GM23338 (cell line): ENCODE data around the gene CLDN16. TPM values are rescaled to one million over a fixed set of nuclear protein-coding genes. Genes with fewer than 3 reads are reported as not detected.

ENCODE experiments used
- ATAC-seq: fragments of 200-7000 bp; cut with Tn5 transposase; 3 replicates; pipeline ENCODE4 v1.9.1; 2020
- DNase-seq: peaks from one replicate; pipeline ENCODE4 v3.0.0-alpha.2; 2015; ENCODE audit warnings: low spot score
- H2AFZ ChIP-seq: fragments of 200-600 bp; sonication (generic); 2 replicates; pipeline ENCODE4 v1.8.0; 2016; ENCODE audit warnings: antibody characterized with exemption, mild to moderate bottlenecking, moderate library complexity
- H3F3A ChIP-seq: fragments of 200-600 bp; sonication (generic); replicated peaks from 2 replicates; pipeline ENCODE4 v1.8.0; 2017; ENCODE audit warnings: antibody characterized with exemption, mixed run types, low read depth
- H3K27ac ChIP-seq: fragments of 200-600 bp; sonication (generic); 2 replicates; pipeline ENCODE4 v1.6.1; 2016; ENCODE audit warnings: low read depth
- H3K27me3 ChIP-seq: fragments of 200-600 bp; sonication (generic); 2 replicates; pipeline ENCODE4 v1.8.0; 2016; ENCODE audit warnings: mild to moderate bottlenecking, mixed run types, moderate library complexity; ENCODE audit not compliant: insufficient read depth
- H3K36me3 ChIP-seq: fragments of 200-600 bp; sonication (generic); 2 replicates; pipeline ENCODE4 v1.8.0; 2016; ENCODE audit warnings: mild to moderate bottlenecking; ENCODE audit not compliant: insufficient read depth
- H3K4me1 ChIP-seq: fragments of 200-600 bp; sonication (generic); 2 replicates; pipeline ENCODE4 v1.8.0; 2016; ENCODE audit warnings: mild to moderate bottlenecking, moderate library complexity; ENCODE audit not compliant: insufficient read depth
- H3K4me2 ChIP-seq: fragments of 200-600 bp; sonication (generic); 2 replicates; pipeline ENCODE4 v1.7.1; 2017; ENCODE audit warnings: mixed run types
- H3K4me3 ChIP-seq: fragments of 200-600 bp; sonication (generic); 2 replicates; pipeline ENCODE4 v1.6.1; 2016; ENCODE audit warnings: mixed run types
- H3K79me2 ChIP-seq: fragments of 200-600 bp; sonication (generic); replicated peaks from 2 replicates; pipeline ENCODE4 v1.8.0; 2017; ENCODE audit warnings: mild to moderate bottlenecking; ENCODE audit not compliant: insufficient read depth
- H3K9me2 ChIP-seq: fragments of 200-600 bp; sonication (generic); 2 replicates; pipeline ENCODE4 v1.8.0; 2017; ENCODE audit not compliant: insufficient read depth
- H4K20me1 ChIP-seq: fragments of 200-600 bp; sonication (generic); replicated peaks from 2 replicates; pipeline ENCODE4 v1.8.0; 2017; ENCODE audit warnings: mild to moderate bottlenecking; ENCODE audit not compliant: insufficient read depth
- H3K27ac Mint-ChIP-seq: 2 replicates; pipeline ENCODE4 v1.8.0; 2020; ENCODE audit warnings: inconsistent platforms, mild to moderate bottlenecking, moderate library complexity, mixed read lengths
- H3K27me3 Mint-ChIP-seq: 3 replicates; pipeline ENCODE4 v1.8.0; 2022; ENCODE audit warnings: low read depth, mild to moderate bottlenecking, moderate library complexity, mixed read lengths, inconsistent platforms; ENCODE audit not compliant: insufficient read depth, poor library complexity
- H3K36me3 Mint-ChIP-seq: 3 replicates; pipeline ENCODE4 v1.8.0; 2021; ENCODE audit warnings: low read depth, mild to moderate bottlenecking, inconsistent platforms, moderate library complexity, mixed read lengths
- H3K4me1 Mint-ChIP-seq: 3 replicates; pipeline ENCODE4 v1.8.0; 2020; ENCODE audit warnings: mild to moderate bottlenecking, inconsistent platforms, mixed read lengths
- H3K4me3 Mint-ChIP-seq: 3 replicates; pipeline ENCODE4 v1.8.0; 2021; ENCODE audit warnings: moderate library complexity, mild to moderate bottlenecking, inconsistent platforms, mixed read lengths
- H3K9me3 Mint-ChIP-seq: 3 replicates; pipeline ENCODE4 v1.8.0; 2020; ENCODE audit warnings: moderate library complexity, mild to moderate bottlenecking, inconsistent platforms, mixed read lengths
- CREB1 ChIP-seq: fragments of 250-450 bp; sonication (Bioruptor Pico); IDR thresholded peaks from 2 replicates; pipeline ENCODE4 v1.5.0; 2020; ENCODE audit warnings: low read depth, mild to moderate bottlenecking, moderate library complexity
- CTCF ChIP-seq, 2 experiments: fragments of 200-600 bp in 1 of 2; sonication (generic) in 1 of 2; conservative IDR thresholded peaks; 2 replicates each; pipeline versions ENCODE4 v1.5.1 to v1.6.1; 2016 to 2017; ENCODE audit warnings: antibody characterized with exemption in 2 of 2, low read depth in 2 of 2, mild to moderate bottlenecking in 2 of 2, moderate library complexity in 1 of 2
- ETS1 ChIP-seq: IDR thresholded peaks from 2 replicates; pipeline ENCODE4 v1.6.1; 2016; ENCODE audit warnings: antibody characterized with exemption
- EZH2 ChIP-seq: fragments of 200-600 bp; sonication (generic); IDR thresholded peaks from one replicate; pipeline ENCODE4 v1.8.0; 2017; ENCODE audit warnings: antibody characterized with exemption, mild to moderate bottlenecking, low read depth; ENCODE audit not compliant: unreplicated experiment
- POLR2AphosphoS5 ChIP-seq: IDR thresholded peaks from 2 replicates; pipeline ENCODE4 v1.6.1; 2016; ENCODE audit warnings: antibody characterized with exemption, low read depth
- REST ChIP-seq: IDR thresholded peaks from one replicate; pipeline ENCODE4 v1.6.1; 2018; ENCODE audit warnings: antibody characterized with exemption; ENCODE audit not compliant: unreplicated experiment
- STAT1 ChIP-seq: IDR thresholded peaks from one replicate; pipeline ENCODE4 v1.6.1; 2016; ENCODE audit warnings: antibody characterized with exemption; ENCODE audit not compliant: unreplicated experiment
- ZNF114 ChIP-seq: fragments of 250-450 bp; sonication (Bioruptor Pico); IDR thresholded peaks from 2 replicates; pipeline ENCODE4 v1.5.0; 2020; ENCODE audit warnings: mild to moderate bottlenecking, moderate library complexity
- ZNF331 ChIP-seq: fragments of 250-450 bp; sonication (Bioruptor Pico); IDR thresholded peaks from 2 replicates; pipeline ENCODE4 v1.5.0; 2020; ENCODE audit warnings: low read depth, mild to moderate bottlenecking, moderate library complexity
- polyA plus RNA-seq: library from polyadenylated mRNA; unstranded; fragments of >200 nt; fragmentation: Nextera tagmentation; extraction: Ambion mirVana; gene quantifications from 2 replicates; pipeline ENCODE4 v1.2.1, GENCODE V29; 2016
- total RNA-seq: library from RNA; depleted of rRNA; stranded (reverse); fragments of >200 nt; shearing (Covaris generic); gene quantifications from 2 replicates; pipeline ENCODE4 v1.2.3, GENCODE V29; 2014

CLDN16 gene
- total and polyA plus RNA-seq, 2 experiments from 2014 or later = 0.06 TPM; not detected in 1

- no peak overlapping the region for H3K4me2 ChIP-seq
- H3K27ac Mint-ChIP-seq = no peak overlapping the region
These were observed 42.7 kb upstream of the CLDN16 start for GRCh38 chr3:190345027-190345821.

GRCh38 chr3:190345878-190346277 is 42.1 kb upstream of the CLDN16 start:
- no peak overlapping the region for H3K27ac Mint-ChIP-seq
- no peak for ATAC-seq
- TF ChIP-seq STAT1 (no peak), ETS1 (no peak), ZNF331 (CRISPR knock-in tag) (no peak), EZH2 (no peak), POLR2AphosphoS5 (no peak), REST (no peak), ZNF114 (CRISPR knock-in tag) (no peak)

More at GRCh38 chr3:190345027-190345821, 42.7 kb upstream of the CLDN16 start:
- Mint-ChIP-seq H3K9me3 (peaks cover 6% of the 10 kb centered on the region; the same call in 1 of the 3 replicates), H3K27me3 (peaks cover 3% of the 10 kb centered on the region), H3K36me3 (no peaks in the 10 kb centered on the region), H3K4me3 (no peak overlapping the region), H3K4me1 (peaks cover 3% of the 10 kb centered on the region; the same call in 2 of the 3 replicates)
- Histone ChIP-seq H3K4me3 (no peak overlapping the region), H3K27me3 (no peaks in the 10 kb centered on the region), H3K4me1 (no peaks in the 10 kb centered on the region), H3K79me2 (no peaks in the 10 kb centered on the region), H3K27ac (no peak overlapping the region), H3K36me3 (no peaks in the 10 kb centered on the region), H3K9me2 (no peaks in the 10 kb centered on the region), H2AFZ (no peak overlapping the region), H4K20me1 (no peaks in the 10 kb centered on the region), H3F3A (no peaks in the 10 kb centered on the region)
- ATAC-seq = no peak
- DNase-seq = peak; percentile 13
- TF ChIP-seq CREB1 (no peak), CTCF (conservative IDR thresholded peaks at IDR 0.05; ENCODE audit: low read depth in 2 of 2) (no peak)

More at GRCh38 chr3:190345878-190346277, 42.1 kb upstream of the CLDN16 start:
- Mint-ChIP-seq H3K9me3 (peaks cover 6% of the 10 kb centered on the region; the same call in 1 of the 3 replicates), H3K36me3 (no peaks in the 10 kb centered on the region), H3K27me3 (peaks cover 3% of the 10 kb centered on the region), H3K4me3 (no peak overlapping the region), H3K4me1 (peaks cover 3% of the 10 kb centered on the region; the same call in 2 of the 3 replicates)
- Histone ChIP-seq H3K27ac (no peak overlapping the region), H4K20me1 (no peaks in the 10 kb centered on the region), H3F3A (no peaks in the 10 kb centered on the region), H3K9me2 (peaks cover 2% of the 10 kb centered on the region; the same call in 1 of the 2 replicates), H3K36me3 (no peaks in the 10 kb centered on the region), H3K4me2 (no peak overlapping the region), H3K4me3 (no peak overlapping the region), H3K79me2 (no peaks in the 10 kb centered on the region), H3K4me1 (no peaks in the 10 kb centered on the region), H2AFZ (no peak overlapping the region), H3K27me3 (no peaks in the 10 kb centered on the region)
- DNase-seq = no peak
